ENCODE data around the gene SLC35G4. TPM values are rescaled to one million over a fixed set of nuclear protein-coding genes. Genes with fewer than 3 reads are reported as not detected.

Gene SLC35G4
- total RNA-seq, 1 experiment from 2014 or later, result not detected

GRCh38 chr18:11651899-11652298, 42.5 kb downstream of the SLC35G4 start:
- Mint-ChIP-seq H3K27me3 (ENCODE audit: low read depth) (peaks cover 21% of the 10 kb centered on the region), H3K9me3 (peaks cover 14 to 19% of the 10 kb centered on the region in 2 experiments), H3K4me3 (no peak overlapping the region), H3K27ac (no peak overlapping the region), H3K4me1 (peaks cover 6 to 8% of the 10 kb centered on the region in 2 experiments), H3K36me3 (ENCODE audit: insufficient read depth in 1 of 3, low read depth in 3 of 3) (peaks cover 2 to 9% (median 5%) of the 10 kb centered on the region in 3 experiments; a peak in 5 of 7 replicates)
- Histone ChIP-seq H2BK20ac (ENCODE audit: low read depth, low read length, poor library complexity, severe bottlenecking) (no peak overlapping the region), H4K8ac (replicated peaks; ENCODE audit: insufficient read length, low read depth, low read length) (no peak overlapping the region), H3K23me2 (ENCODE audit: insufficient read length, low read depth, low read length, poor library complexity, severe bottlenecking) (no peaks in the 10 kb centered on the region), H3K79me2 (ENCODE audit: insufficient read depth, low read length) (no peaks in the 10 kb centered on the region), H3T11ph (ENCODE audit: low read length) (no peak overlapping the region), H4K5ac (ENCODE audit: insufficient read length, low read depth, low read length) (no peak overlapping the region), H4K20me1 (ENCODE audit: control insufficient read depth, insufficient read depth, insufficient read length) (peaks cover 2% of the 10 kb centered on the region), H2BK5ac (ENCODE audit: insufficient read length, low read length) (no peak overlapping the region), H2AFZ (ENCODE audit: low read length) (no peak overlapping the region), H3K23ac (ENCODE audit: insufficient read length, low read depth, low read length) (no peak overlapping the region), H3K4me2 (ENCODE audit: insufficient read depth, insufficient read length, low read length) (no peak overlapping the region), H3K9me3 (ENCODE audit: control insufficient read depth, low read depth, low read length) (no peaks in the 10 kb centered on the region), H3K4me1 (ENCODE audit: insufficient read depth, low read length) (no peaks in the 10 kb centered on the region), H3K27ac (ENCODE audit: insufficient read length, low read depth, low read length) (no peak overlapping the region), H3K4ac (ENCODE audit: low read depth, low read length) (no peak overlapping the region), H2BK15ac (ENCODE audit: low read depth, low read length) (no peak overlapping the region), H3K56ac (ENCODE audit: insufficient read length, low read depth, low read length) (no peak overlapping the region), H2BK120ac (ENCODE audit: low read depth, low read length, poor library complexity, severe bottlenecking) (no peak overlapping the region), H2BK12ac (ENCODE audit: insufficient read length, low read depth, low read length) (no peak overlapping the region), H3K14ac (ENCODE audit: insufficient read depth, low read length) (no peak overlapping the region), H3K9ac (ENCODE audit: extremely low read depth, insufficient read length, low read length) (no peak overlapping the region), H3K27me3 (ENCODE audit: insufficient read depth, low read length) (no peaks in the 10 kb centered on the region), H3K79me1 (ENCODE audit: insufficient read depth, low read depth, low read length, poor library complexity, severe bottlenecking) (no peaks in the 10 kb centered on the region), H3K18ac (ENCODE audit: insufficient read length, low read depth, low read length) (no peak overlapping the region), H2AK5ac (ENCODE audit: insufficient read length, low read length) (no peak overlapping the region), H4K91ac (ENCODE audit: insufficient read length, low read depth, low read length) (no peak overlapping the region)
- TF ChIP-seq CTCF (conservative IDR thresholded peaks at IDR 0.05), result no peak
- WGBS (ENCODE audit: extremely low coverage, insufficient read length, low lambda C conversion rate), result no CpG with 5 or more reads among the region's 3 CpGs
- DNase-seq, result peak; percentile 5
